Left lung (tissue), 10 donors: ENCODE data around the gene NEGR1. TPM values are rescaled to one million over a fixed set of nuclear protein-coding genes. Genes with fewer than 3 reads are reported as not detected.

ENCODE experiments used
- ATAC-seq: fragments of 200-7000 bp; cut with Tn5 transposase; one replicate; pipeline ENCODE4 v1.9.1; 2020; ENCODE audit warnings: moderate library complexity
- DNase-seq, 4 donors: peaks; one replicate each; pipeline ENCODE4 v3.0.0-alpha.2; 2013 to 2020
- H3K27ac ChIP-seq, 2 donors: fragments of 200-600 bp; sonication (generic) in 1 of 2; one replicate each; pipeline versions ENCODE4 v1.5.0 to v1.8.0; 2020 to 2021
- H3K27me3 ChIP-seq, 2 donors: fragments of 200-600 bp; sonication (generic) in 1 of 2; one replicate each; pipeline versions ENCODE4 v1.5.0 to v1.8.0; 2020 to 2021
- H3K36me3 ChIP-seq, 2 donors: fragments of 200-600 bp; sonication (generic) in 1 of 2; one replicate each; pipeline versions ENCODE4 v1.5.0 to v1.8.0; 2020 to 2021
- H3K4me1 ChIP-seq, 2 donors: fragments of 200-600 bp; one replicate each; pipeline ENCODE4 v1.8.0; 2021
- H3K4me3 ChIP-seq, 2 donors: fragments of 200-600 bp; sonication (generic) in 1 of 2; one replicate each; pipeline versions ENCODE4 v1.5.0 to v1.8.0; 2020 to 2021; ENCODE audit warnings: mild to moderate bottlenecking in 1 of 2
- H3K9me3 ChIP-seq, 2 donors: fragments of 200-600 bp; sonication (generic) in 1 of 2; one replicate each; pipeline versions ENCODE4 v1.5.0 to v1.8.0; 2020 to 2021
- CTCF ChIP-seq, 2 donors: fragments of 200-600 bp; sonication (generic) in 1 of 2; IDR thresholded peaks; one replicate each; pipeline versions ENCODE4 v1.5.0 to v1.8.0; 2021; ENCODE audit warnings: antibody characterized with exemption in 2 of 2
- intact Hi-C, 2 donors: fragments of 100-400 bp; cut with DNase I; formaldehyde crosslinking; loops; one replicate each; pipeline versions ENCODE4 v1.11.2 to v1.14.2; 2022
- polyA plus RNA-seq, 6 donors: library from polyadenylated mRNA; unstranded; fragments of 120-200 nt; gene quantifications; one replicate each; pipeline ENCODE4 v1.2.1, GENCODE V29; 2013; ENCODE audit not compliant: insufficient read length in 6 of 6
- total RNA-seq, 2 donors: library from RNA; stranded (reverse); fragmentation: NEBNext Ultra II Directional; extraction: Animal tissue kit (Norgen Biotek cat#: 25700); gene quantifications; one replicate each; pipeline ENCODE4 v1.2.1, GENCODE V29; 2021
- donor health status: DM: no; HTN: yes; CAD: no.
- donor health status: DM: no; HTN: no; CAD: no.

The NEGR1 gene
- total and polyA plus RNA-seq, 8 donors: 2.4 to 5.7 (median 3.5) TPM

GRCh38 chr1:72224506-72224905 lies 57.8 kb downstream of the NEGR1 start:
- no peaks in the 10 kb centered on the region for H3K9me3 ChIP-seq
- intact Hi-C loops: no loop called here
- no peak overlapping the region for H3K27ac ChIP-seq
- no peak for TF ChIP-seq CTCF (IDR thresholded peaks at IDR 0.05)
- no peak for ATAC-seq
- DNase-seq: no peak
- H3K27me3 ChIP-seq: no peaks in the 10 kb centered on the region
- no peaks in the 10 kb centered on the region for H3K4me1 ChIP-seq
- H3K4me3 ChIP-seq: no peak overlapping the region
- no peaks in the 10 kb centered on the region for H3K36me3 ChIP-seq

- H3K27me3 ChIP-seq: no peaks in the 10 kb centered on the region
- ATAC-seq: no peak
- H3K4me3 ChIP-seq: no peak overlapping the region
- no peaks in the 10 kb centered on the region for H3K9me3 ChIP-seq
- H3K27ac ChIP-seq: no peak overlapping the region
- H3K36me3 ChIP-seq: no peaks in the 10 kb centered on the region
- intact Hi-C loops: no loop called here
- DNase-seq: no peak
- TF ChIP-seq CTCF (IDR thresholded peaks at IDR 0.05): no peak
- H3K4me1 ChIP-seq: no peaks in the 10 kb centered on the region
Observed at GRCh38 chr1:72221811-72222210, 60.5 kb downstream of the NEGR1 start.

GRCh38 chr1:72218141-72218739 lies 64.1 kb downstream of the NEGR1 start:
- Histone ChIP-seq H3K4me1 (no peaks in the 10 kb centered on the region), H3K36me3 (no peaks in the 10 kb centered on the region), H3K4me3 (no peak overlapping the region), H3K27ac (no peak overlapping the region), H3K27me3 (no peaks in the 10 kb centered on the region), H3K9me3 (no peaks in the 10 kb centered on the region)
- DNase-seq (no peak), ATAC-seq (no peak)
- intact Hi-C loops: no loop called here
- TF ChIP-seq CTCF (IDR thresholded peaks at IDR 0.05): no peak

- Histone ChIP-seq H3K36me3 (no peaks in the 10 kb centered on the region), H3K4me3 (no peak overlapping the region), H3K4me1 (no peaks in the 10 kb centered on the region), H3K27me3 (no peaks in the 10 kb centered on the region), H3K9me3 (no peaks in the 10 kb centered on the region), H3K27ac (no peak overlapping the region)
- intact Hi-C loops: no loop called here
- no peak for TF ChIP-seq CTCF (IDR thresholded peaks at IDR 0.05)
- no peak for DNase-seq
- ATAC-seq: no peak
Observed at GRCh38 chr1:72207059-72207458, 75.3 kb downstream of the NEGR1 start.

GRCh38 chr1:72202761-72203160 lies 79.6 kb downstream of the NEGR1 start:
- Histone ChIP-seq H3K36me3 (no peaks in the 10 kb centered on the region), H3K9me3 (peaks cover 0 to 7% of the 10 kb centered on the region in 2 donors), H3K27ac (no peak overlapping the region), H3K4me1 (no peaks in the 10 kb centered on the region), H3K27me3 (no peaks in the 10 kb centered on the region), H3K4me3 (no peak overlapping the region)
- DNase-seq (no peak), ATAC-seq (no peak)
- intact Hi-C loops: no loop called here
- TF ChIP-seq CTCF (IDR thresholded peaks at IDR 0.05): no peak
